Amygdala (tissue), 56 donors: ENCODE data around the gene WDR53.
"Not testable (repeated sequence)": the region's sequence is repeated elsewhere in the genome, so short reads cannot be mapped to it uniquely, and the experiment has no call there.

Experiments used
- DNase-seq, 56 donors: peaks; one replicate each; lab custom pipeline; 2025; lab: John Stamatoyannopoulos, UW

WDR53 gene

GRCh38 chr3:196521291-196521690 lies 47.1 kb downstream of the WDR53 start:
- DNase-seq, result not testable (repeated sequence)

GRCh38 chr3:196519718-196520082 lies 48.7 kb downstream of the WDR53 start:
- DNase-seq, result no peak

- peak in 7 of 56 donors; percentile 5 to 43 (median 11) for DNase-seq
These were observed 49.2 kb downstream of the WDR53 start for GRCh38 chr3:196518966-196519717.

- no peak for DNase-seq
These were observed 50.4 kb downstream of the WDR53 start for GRCh38 chr3:196517919-196518318.

GRCh38 chr3:196517162-196517800 lies 51.1 kb downstream of the WDR53 start:
- DNase-seq, result no peak

- DNase-seq, result no peak
These were observed 53.3 kb downstream of the WDR53 start, which contains the start of gene SMCO1 for GRCh38 chr3:196514913-196515621. Gene SMCO1, minus strand, starts transcription at chr3:196515346. Its CDS starts 137 bp downstream, at chr3:196515209.

- no peak for DNase-seq
These were observed 54.0 kb downstream of the WDR53 start for GRCh38 chr3:196514350-196514716.

GRCh38 chr3:196513697-196514349 lies 54.5 kb downstream of the WDR53 start:
- DNase-seq, result no peak

GRCh38 chr3:196511646-196512425 lies 56.5 kb downstream of the WDR53 start:
- not testable (repeated sequence) for DNase-seq

- DNase-seq, result not testable (repeated sequence)
These were observed 57.2 kb downstream of the WDR53 start for GRCh38 chr3:196511108-196511507.

GRCh38 chr3:196506687-196507086 lies 61.7 kb downstream of the WDR53 start:
- no peak for DNase-seq

GRCh38 chr3:196504556-196504955 lies 63.8 kb downstream of the WDR53 start:
- DNase-seq, result no peak
